Measurements from ENCODE around the gene GUCD1. TPM values are rescaled to one million over a fixed set of nuclear protein-coding genes. Genes with fewer than 3 reads are reported as not detected.

Gene GUCD1
- total RNA-seq, 1 experiment from 2014 or later, result 48.7 TPM

DNA sequence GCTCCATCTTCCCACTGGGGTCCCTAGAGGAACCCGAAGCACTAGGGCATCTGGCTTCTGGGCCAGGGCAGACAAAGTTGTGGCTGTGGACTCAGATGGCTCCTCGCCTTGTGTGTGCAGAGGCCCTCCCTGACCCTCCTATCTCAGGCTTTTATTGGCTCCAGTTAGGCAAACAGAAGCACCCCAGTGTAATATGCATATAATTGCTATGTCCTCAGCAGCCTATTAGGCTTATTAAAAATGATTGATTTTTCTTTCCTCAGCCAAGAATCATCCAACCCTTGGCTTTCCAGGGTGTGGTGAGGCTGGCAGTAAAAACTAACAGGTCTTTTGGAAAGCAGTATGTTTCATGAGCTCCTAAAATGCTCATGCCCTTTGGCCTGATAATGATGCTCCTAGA, 37.5 kb downstream of the GUCD1 start:
- no TSS peak for BruUV-seq (replicated peaks)
- H3K9ac ChIP-seq (ENCODE audit: low read length), result no peak overlapping the region
- TF ChIP-seq ZNF274 (IDR thresholded peaks at IDR 0.05; ENCODE audit: low read depth, low read length), result no peak
- no peak for TF ChIP-seq ELF1 (IDR thresholded peaks at IDR 0.05; ENCODE audit: borderline replicate concordance, low read depth)
- TF ChIP-seq, protein P1, sequence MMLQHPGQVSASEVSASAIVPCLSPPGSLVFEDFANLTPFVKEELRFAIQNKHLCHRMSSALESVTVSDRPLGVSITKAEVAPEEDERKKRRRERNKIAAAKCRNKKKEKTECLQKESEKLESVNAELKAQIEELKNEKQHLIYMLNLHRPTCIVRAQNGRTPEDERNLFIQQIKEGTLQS (IDR thresholded peaks at IDR 0.05), result no peak
- TF ChIP-seq TCF7L2 (IDR thresholded peaks at IDR 0.05; ENCODE audit: borderline replicate concordance, extremely low read depth, insufficient read depth, insufficient read length), result no peak
- TF ChIP-seq EZH2 (IDR thresholded peaks at IDR 0.05), result no peak
- TF ChIP-seq YY1 (IDR thresholded peaks at IDR 0.05; ENCODE audit: extremely low read depth, insufficient replicate concordance, low read depth, low read length), result no peak
- TF ChIP-seq SP1 (IDR thresholded peaks at IDR 0.05; ENCODE audit: low read depth), result no peak
- TF ChIP-seq POLR2AphosphoS5 (IDR thresholded peaks at IDR 0.05; ENCODE audit: low read depth, low read length), result no peak
- TF ChIP-seq CEBPB (IDR thresholded peaks at IDR 0.05; ENCODE audit: low read depth), result no peak
- no peak overlapping the region for H3K27ac ChIP-seq (ENCODE audit: low read depth, low read length)
- H3K27me3 ChIP-seq (ENCODE audit: insufficient read depth, low read length), result peaks cover 5% of the 10 kb centered on the region; the same call in 1 of the 2 replicates
- DNase-seq (ENCODE audit: low read depth, low spot score) (no peak), ATAC-seq (no peak)
- no peak overlapping the region for H2AFZ ChIP-seq (ENCODE audit: low read depth, low read length, poor library complexity, severe bottlenecking)
- CTCF ChIA-PET, result no interaction called here
- RAD21 ChIA-PET (ENCODE audit: low non-redundant PET in 1 of 2, low total read pairs in 2 of 2, uncharacterized antibody in 2 of 2, unreplicated experiment in 2 of 2), result interaction anchor here in 1 of 2 experiments (0.6 kb wide), 1 partner anchor 8 kb away, joined by 3 read pairs; no protein-coding TSS in a partner anchor
- no peaks in the 10 kb centered on the region for H3K9me2 ChIP-seq (ENCODE audit: insufficient read depth)
- no peaks in the 10 kb centered on the region for H3K79me2 ChIP-seq (ENCODE audit: insufficient read depth, low read length)
- H3K9me3 ChIP-seq (ENCODE audit: control insufficient read depth in 1 of 2, insufficient read depth in 1 of 2, low read depth in 1 of 2, low read length in 2 of 2), result no peaks in the 10 kb centered on the region
- peaks cover 9 to 10% of the 10 kb centered on the region in 2 experiments for H3K4me1 ChIP-seq (ENCODE audit: control insufficient read depth in 1 of 2, insufficient read depth in 2 of 2, low read length in 2 of 2)
- POLR2A ChIA-PET, result no interaction called here
- no peak overlapping the region for H3K4me3 ChIP-seq (replicated peaks in 1 of 2; ENCODE audit: low read depth in 1 of 2, low read length in 2 of 2)
- no peaks in the 10 kb centered on the region for H3K36me3 ChIP-seq (ENCODE audit: control insufficient read depth in 1 of 2, insufficient read depth in 2 of 2, low read length in 2 of 2)
- no peaks in the 10 kb centered on the region for H4K20me1 ChIP-seq (ENCODE audit: insufficient read depth)
- intact Hi-C loops (cut with micrococcal nuclease), result no loop called here
- H3K4me2 ChIP-seq (ENCODE audit: low read length), result no peak overlapping the region

DNA sequence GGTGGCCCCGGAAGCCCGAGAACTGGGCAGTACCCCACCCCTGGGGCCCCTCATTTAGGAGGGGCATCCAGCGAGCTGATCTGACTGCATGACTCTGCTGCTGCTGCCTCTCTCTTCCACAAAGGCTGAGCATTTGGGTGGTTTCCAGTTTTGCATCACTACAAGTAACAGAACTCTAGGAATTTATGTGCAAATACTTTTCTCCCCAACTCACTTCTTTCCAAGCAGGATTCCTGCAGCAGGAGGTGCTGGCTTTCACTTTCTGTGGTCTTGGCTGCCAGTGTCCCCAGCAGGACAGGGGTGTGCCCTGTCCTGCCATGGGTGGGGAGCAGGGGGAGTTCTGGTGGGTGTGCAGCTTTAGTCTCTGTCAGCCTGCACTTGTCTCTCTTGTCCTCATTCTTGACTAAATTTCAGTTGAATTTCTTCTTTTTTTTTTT, 38.6 kb downstream of the GUCD1 start:
- H3K27ac ChIP-seq (ENCODE audit: low read depth, low read length), result no peak overlapping the region
- CTCF ChIA-PET, result no interaction called here
- intact Hi-C loops (cut with micrococcal nuclease), result no loop called here
- no peaks in the 10 kb centered on the region for H3K9me3 ChIP-seq (ENCODE audit: control insufficient read depth in 1 of 2, insufficient read depth in 1 of 2, low read depth in 1 of 2, low read length in 2 of 2)
- POLR2A ChIA-PET, result no interaction called here
- no peak for ATAC-seq
- peaks cover under 1 to 2% of the 10 kb centered on the region in 2 experiments; a peak in 2 of 4 replicates for H3K4me1 ChIP-seq (ENCODE audit: control insufficient read depth in 1 of 2, insufficient read depth in 2 of 2, low read length in 2 of 2)
- H3K36me3 ChIP-seq (ENCODE audit: control insufficient read depth in 1 of 2, insufficient read depth in 2 of 2, low read length in 2 of 2), result no peaks in the 10 kb centered on the region
- RAD21 ChIA-PET (ENCODE audit: low non-redundant PET in 1 of 2, low total read pairs in 2 of 2, uncharacterized antibody in 2 of 2, unreplicated experiment in 2 of 2), result no interaction called here
- H3K79me2 ChIP-seq (ENCODE audit: insufficient read depth, low read length), result no peaks in the 10 kb centered on the region
- no TSS peak for BruUV-seq (replicated peaks)
- H2AFZ ChIP-seq (ENCODE audit: low read depth, low read length, poor library complexity, severe bottlenecking), result no peak overlapping the region
- no peak for DNase-seq (ENCODE audit: low read depth, low spot score)
- H3K27me3 ChIP-seq (ENCODE audit: insufficient read depth, low read length), result peaks cover 5% of the 10 kb centered on the region; the same call in 1 of the 2 replicates
- no peak overlapping the region for H3K4me2 ChIP-seq (ENCODE audit: low read length)
- H3K9me2 ChIP-seq (ENCODE audit: insufficient read depth), result no peaks in the 10 kb centered on the region
- no peak overlapping the region for H3K4me3 ChIP-seq (replicated peaks in 1 of 2; ENCODE audit: low read depth in 1 of 2, low read length in 2 of 2)
- H4K20me1 ChIP-seq (ENCODE audit: insufficient read depth), result no peaks in the 10 kb centered on the region
- no peak overlapping the region for H3K9ac ChIP-seq (ENCODE audit: low read length)
- TF ChIP-seq EGR1 (IDR thresholded peaks at IDR 0.05; ENCODE audit: low read depth), result no peak
- TF ChIP-seq ZNF274 (IDR thresholded peaks at IDR 0.05; ENCODE audit: low read depth, low read length), result no peak
- TF ChIP-seq, protein P2, sequence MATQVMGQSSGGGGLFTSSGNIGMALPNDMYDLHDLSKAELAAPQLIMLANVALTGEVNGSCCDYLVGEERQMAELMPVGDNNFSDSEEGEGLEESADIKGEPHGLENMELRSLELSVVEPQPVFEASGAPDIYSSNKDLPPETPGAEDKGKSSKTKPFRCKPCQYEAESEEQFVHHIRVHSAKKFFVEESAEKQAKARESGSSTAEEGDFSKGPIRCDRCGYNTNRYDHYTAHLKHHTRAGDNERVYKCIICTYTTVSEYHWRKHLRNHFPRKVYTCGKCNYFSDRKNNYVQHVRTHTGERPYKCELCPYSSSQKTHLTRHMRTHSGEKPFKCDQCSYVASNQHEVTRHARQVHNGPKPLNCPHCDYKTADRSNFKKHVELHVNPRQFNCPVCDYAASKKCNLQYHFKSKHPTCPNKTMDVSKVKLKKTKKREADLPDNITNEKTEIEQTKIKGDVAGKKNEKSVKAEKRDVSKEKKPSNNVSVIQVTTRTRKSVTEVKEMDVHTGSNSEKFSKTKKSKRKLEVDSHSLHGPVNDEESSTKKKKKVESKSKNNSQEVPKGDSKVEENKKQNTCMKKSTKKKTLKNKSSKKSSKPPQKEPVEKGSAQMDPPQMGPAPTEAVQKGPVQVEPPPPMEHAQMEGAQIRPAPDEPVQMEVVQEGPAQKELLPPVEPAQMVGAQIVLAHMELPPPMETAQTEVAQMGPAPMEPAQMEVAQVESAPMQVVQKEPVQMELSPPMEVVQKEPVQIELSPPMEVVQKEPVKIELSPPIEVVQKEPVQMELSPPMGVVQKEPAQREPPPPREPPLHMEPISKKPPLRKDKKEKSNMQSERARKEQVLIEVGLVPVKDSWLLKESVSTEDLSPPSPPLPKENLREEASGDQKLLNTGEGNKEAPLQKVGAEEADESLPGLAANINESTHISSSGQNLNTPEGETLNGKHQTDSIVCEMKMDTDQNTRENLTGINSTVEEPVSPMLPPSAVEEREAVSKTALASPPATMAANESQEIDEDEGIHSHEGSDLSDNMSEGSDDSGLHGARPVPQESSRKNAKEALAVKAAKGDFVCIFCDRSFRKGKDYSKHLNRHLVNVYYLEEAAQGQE (IDR thresholded peaks at IDR 0.05; ENCODE audit: low read depth), result no peak
- TF ChIP-seq, protein P3, sequence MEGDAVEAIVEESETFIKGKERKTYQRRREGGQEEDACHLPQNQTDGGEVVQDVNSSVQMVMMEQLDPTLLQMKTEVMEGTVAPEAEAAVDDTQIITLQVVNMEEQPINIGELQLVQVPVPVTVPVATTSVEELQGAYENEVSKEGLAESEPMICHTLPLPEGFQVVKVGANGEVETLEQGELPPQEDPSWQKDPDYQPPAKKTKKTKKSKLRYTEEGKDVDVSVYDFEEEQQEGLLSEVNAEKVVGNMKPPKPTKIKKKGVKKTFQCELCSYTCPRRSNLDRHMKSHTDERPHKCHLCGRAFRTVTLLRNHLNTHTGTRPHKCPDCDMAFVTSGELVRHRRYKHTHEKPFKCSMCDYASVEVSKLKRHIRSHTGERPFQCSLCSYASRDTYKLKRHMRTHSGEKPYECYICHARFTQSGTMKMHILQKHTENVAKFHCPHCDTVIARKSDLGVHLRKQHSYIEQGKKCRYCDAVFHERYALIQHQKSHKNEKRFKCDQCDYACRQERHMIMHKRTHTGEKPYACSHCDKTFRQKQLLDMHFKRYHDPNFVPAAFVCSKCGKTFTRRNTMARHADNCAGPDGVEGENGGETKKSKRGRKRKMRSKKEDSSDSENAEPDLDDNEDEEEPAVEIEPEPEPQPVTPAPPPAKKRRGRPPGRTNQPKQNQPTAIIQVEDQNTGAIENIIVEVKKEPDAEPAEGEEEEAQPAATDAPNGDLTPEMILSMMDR (IDR thresholded peaks at IDR 0.05 in 2 of 3, conservative IDR thresholded peaks at IDR 0.05 in 1 of 3; ENCODE audit: borderline replicate concordance in 1 of 3, insufficient read depth in 1 of 3, low read depth in 2 of 3, low read length in 2 of 3), result no peak
- TF ChIP-seq EZH2 (IDR thresholded peaks at IDR 0.05), result no peak
- no peak for TF ChIP-seq POLR2AphosphoS5 (IDR thresholded peaks at IDR 0.05; ENCODE audit: low read depth, low read length)
- TF ChIP-seq RAD21 (IDR thresholded peaks at IDR 0.05; ENCODE audit: low read depth), result no peak
- TF ChIP-seq CEBPB (IDR thresholded peaks at IDR 0.05; ENCODE audit: low read depth), result no peak
- TF ChIP-seq YY1 (IDR thresholded peaks at IDR 0.05; ENCODE audit: extremely low read depth, insufficient replicate concordance, low read depth, low read length), result no peak
- TF ChIP-seq SIN3A (IDR thresholded peaks at IDR 0.05; ENCODE audit: low read depth), result no peak
- TF ChIP-seq JUND (IDR thresholded peaks at IDR 0.05), result no peak
- TF ChIP-seq SP1 (IDR thresholded peaks at IDR 0.05; ENCODE audit: low read depth), result no peak
